Tongue (tissue), 2 donors: ENCODE data around the gene BIRC7. TPM values are rescaled to one million over a fixed set of nuclear protein-coding genes. Genes with fewer than 3 reads are reported as not detected.

Experiments used
- DNase-seq: peaks from one replicate; pipeline ENCODE4 v3.0.0-alpha.2; 2015
- total RNA-seq: library from RNA; depleted of rRNA; stranded (reverse); fragments of >200 nt; gene quantifications from one replicate; pipeline ENCODE4 v1.2.3, GENCODE V29; 2014

Gene BIRC7
- total RNA-seq, result 0.31 TPM

- no peak for DNase-seq
These were observed at the start of gene BIRC7 for GRCh38 chr20:63235399-63235983. BIRC7 (plus strand) TSS chr20:63235905; CDS start chr20:63236097, 192 bp downstream.

- DNase-seq, result no peak
These were observed 49.6 kb upstream of the BIRC7 start for GRCh38 chr20:63186084-63186483.

- DNase-seq, result no peak
These were observed 49.0 kb upstream of the BIRC7 start for GRCh38 chr20:63186528-63187316.

- DNase-seq, result no peak
These were observed 48.2 kb upstream of the BIRC7 start for GRCh38 chr20:63187338-63188158.

GRCh38 chr20:63188159-63188442 lies 47.6 kb upstream of the BIRC7 start:
- DNase-seq, result no peak

- no peak for DNase-seq
These were observed 46.9 kb upstream of the BIRC7 start for GRCh38 chr20:63188641-63189321.

GRCh38 chr20:63189322-63189642 lies 46.4 kb upstream of the BIRC7 start:
- no peak for DNase-seq

- DNase-seq, result no peak
These were observed 45.7 kb upstream of the BIRC7 start for GRCh38 chr20:63189846-63190559.

GRCh38 chr20:63190828-63191227 lies 44.9 kb upstream of the BIRC7 start:
- no peak for DNase-seq

- no peak for DNase-seq
These were observed 44.3 kb upstream of the BIRC7 start for GRCh38 chr20:63191400-63191799.

GRCh38 chr20:63192721-63193120 lies 43.0 kb upstream of the BIRC7 start:
- no peak for DNase-seq

- no peak for DNase-seq
These were observed 41.5 kb upstream of the BIRC7 start for GRCh38 chr20:63194007-63194796.

- no peak for DNase-seq
These were observed 40.9 kb upstream of the BIRC7 start for GRCh38 chr20:63194797-63195173.

- peak; percentile 24 for DNase-seq
These were observed 38.8 kb upstream of the BIRC7 start for GRCh38 chr20:63196768-63197470.

GRCh38 chr20:63198606-63199005 lies 37.1 kb upstream of the BIRC7 start:
- no peak for DNase-seq

GRCh38 chr20:63202021-63202420 lies 33.7 kb upstream of the BIRC7 start:
- no peak for DNase-seq

- DNase-seq, result no peak
These were observed 32.7 kb upstream of the BIRC7 start for GRCh38 chr20:63202811-63203526.

GRCh38 chr20:63204362-63204761 lies 31.3 kb upstream of the BIRC7 start:
- no peak for DNase-seq

- no peak for DNase-seq
These were observed 29.8 kb upstream of the BIRC7 start for GRCh38 chr20:63205896-63206295.

GRCh38 chr20:63206878-63207277 lies 28.8 kb upstream of the BIRC7 start:
- DNase-seq, result no peak
